Activated naive CD4-positive, alpha-beta T cell treated with anti-CD3 and anti-CD28 coated beads, Interleukin-2, amount 50 U/mL, for 72 hours (primary cell): Measurements from ENCODE around the gene KRT80. TPM values are rescaled to one million over a fixed set of nuclear protein-coding genes. Genes with fewer than 3 reads are reported as not detected.
"Not testable (repeated sequence)": the region's sequence is repeated elsewhere in the genome, so short reads cannot be mapped to it uniquely, and the experiment has no call there.

Experiments
- ATAC-seq, 2 donors: fragments of 150-1000 bp; cut with Tn5 transposase; 2 replicates each; pipeline ENCODE4 v1.10.0; 2021; ENCODE audit warnings: mild to moderate bottlenecking in 2 of 2, moderate library complexity in 2 of 2
- DNase-seq, 2 donors: peaks; one replicate each; pipeline ENCODE4 v3.0.0; 2021 to 2022; ENCODE audit warnings: low spot score in 2 of 2
- H3K27ac Mint-ChIP-seq, 2 donors: one replicate each; pipeline ENCODE4 v1.8.0; 2022; ENCODE audit warnings: mild to moderate bottlenecking in 2 of 2, mixed read lengths in 2 of 2
- H3K36me3 Mint-ChIP-seq, 2 donors: one replicate each; pipeline ENCODE4 v1.8.0; 2022; ENCODE audit warnings: mixed read lengths in 2 of 2
- H3K9me3 Mint-ChIP-seq, 2 donors: one replicate each; pipeline ENCODE4 v1.8.0; 2022; ENCODE audit warnings: mixed read lengths in 2 of 2
- total RNA-seq, 2 donors: library from RNA; stranded (reverse); gene quantifications; one replicate each; pipeline ENCODE4 v1.2.3, GENCODE V29; 2022

The KRT80 gene
- total RNA-seq, result not detected

DNA sequence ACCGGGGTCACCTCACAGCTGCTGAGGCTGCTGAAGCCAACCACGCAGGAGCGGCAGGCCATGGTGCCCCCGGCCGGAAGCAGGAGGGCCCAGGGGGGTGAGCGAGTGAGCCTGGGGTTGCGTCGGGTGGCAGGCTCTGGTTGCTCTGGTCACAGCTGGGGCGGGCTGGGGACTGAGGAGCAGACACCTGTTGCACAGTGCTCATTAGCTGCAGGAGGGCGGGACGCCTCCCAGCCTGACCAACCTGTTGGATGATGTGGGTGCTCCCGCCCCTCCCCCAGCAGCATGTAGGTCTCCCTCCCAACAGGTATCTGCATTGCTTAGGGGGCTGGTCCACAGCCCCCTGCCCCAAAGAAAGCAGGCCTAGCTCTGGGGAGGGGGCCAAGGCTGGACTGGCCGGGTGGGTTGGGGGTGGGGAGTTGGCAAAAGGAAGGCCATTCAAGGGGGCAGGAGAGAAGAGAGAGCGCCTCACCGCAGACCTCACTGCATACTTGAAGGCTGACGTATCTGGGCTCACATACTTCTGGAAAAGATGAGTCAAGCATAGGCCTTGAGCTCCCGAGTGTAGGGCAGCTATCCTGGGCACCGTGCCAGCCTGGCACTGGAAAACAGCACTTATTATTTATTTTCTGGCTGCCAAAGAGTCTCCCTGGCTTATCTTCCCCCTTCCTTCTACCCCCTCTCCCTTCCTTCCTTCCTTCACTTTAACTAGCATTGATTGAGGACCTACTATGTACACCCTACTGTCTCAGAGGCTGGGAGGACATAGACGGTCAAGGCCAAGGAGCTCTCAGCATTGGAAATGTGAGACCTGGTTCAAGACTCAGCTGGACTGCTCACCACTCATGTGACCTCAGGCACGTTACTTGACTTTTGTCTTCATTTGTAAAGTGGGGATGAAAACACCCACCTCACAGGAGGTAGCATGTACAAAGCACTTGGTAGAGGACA lies at the start of gene KRT80:
TSS of gene KRT80 (minus strand) at position 174 of the 951 bp plus-strand sequence. CDS start at position 62, 112 bp downstream.
- H3K9me3 Mint-ChIP-seq, result no peaks in the 10 kb centered on the region
- ATAC-seq (peak; percentile 64 to 73), DNase-seq (no peak)
- H3K27ac Mint-ChIP-seq, result peak within 1 kb of the TSS in 1 of 2 donors; percentile 69
- H3K36me3 Mint-ChIP-seq, result no peaks in the 10 kb centered on the region

DNA sequence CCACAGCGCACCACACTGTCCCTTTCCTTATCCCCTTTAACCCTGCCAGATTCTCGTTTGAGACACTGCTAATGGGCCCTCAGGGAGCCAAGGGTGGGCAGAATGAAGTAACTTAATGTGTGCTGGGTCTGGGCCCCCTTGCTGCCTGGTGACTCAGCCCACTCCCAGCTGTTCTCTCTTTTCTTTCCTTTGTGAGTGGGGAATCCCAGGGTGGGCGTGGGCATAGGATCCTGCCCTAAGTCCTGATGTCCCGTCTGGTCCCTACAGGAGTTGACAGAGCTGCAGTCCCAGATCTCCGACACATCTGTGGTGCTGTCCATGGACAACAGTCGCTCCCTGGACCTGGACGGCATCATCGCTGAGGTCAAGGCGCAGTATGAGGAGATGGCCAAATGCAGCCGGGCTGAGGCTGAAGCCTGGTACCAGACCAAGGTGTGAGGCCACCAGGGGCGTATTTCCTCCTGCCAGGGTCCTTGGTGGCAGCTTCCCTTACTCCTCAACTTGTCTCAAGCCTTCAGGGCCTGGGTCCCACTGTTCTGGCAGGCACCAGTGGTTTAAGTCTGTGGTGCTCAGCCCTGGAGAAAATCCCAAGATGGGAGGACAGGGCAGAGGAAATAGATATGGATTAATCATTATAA lies 49.5 kb upstream of the KRT80 start:
- Mint-ChIP-seq H3K27ac (no peak overlapping the region), H3K36me3 (peaks cover 0 to 9% of the 10 kb centered on the region in 2 donors), H3K9me3 (no peaks in the 10 kb centered on the region)
- ATAC-seq (no peak), DNase-seq (no peak)

GRCh38 chr12:52240247-52240646 lies 48.4 kb upstream of the KRT80 start:
- ATAC-seq, DNase-seq, H3K9me3 Mint-ChIP-seq, H3K36me3 Mint-ChIP-seq, H3K27ac Mint-ChIP-seq: not testable (repeated sequence)

- no peak for DNase-seq
These were observed 48.0 kb upstream of the KRT80 start for GRCh38 chr12:52239767-52240166.

DNA sequence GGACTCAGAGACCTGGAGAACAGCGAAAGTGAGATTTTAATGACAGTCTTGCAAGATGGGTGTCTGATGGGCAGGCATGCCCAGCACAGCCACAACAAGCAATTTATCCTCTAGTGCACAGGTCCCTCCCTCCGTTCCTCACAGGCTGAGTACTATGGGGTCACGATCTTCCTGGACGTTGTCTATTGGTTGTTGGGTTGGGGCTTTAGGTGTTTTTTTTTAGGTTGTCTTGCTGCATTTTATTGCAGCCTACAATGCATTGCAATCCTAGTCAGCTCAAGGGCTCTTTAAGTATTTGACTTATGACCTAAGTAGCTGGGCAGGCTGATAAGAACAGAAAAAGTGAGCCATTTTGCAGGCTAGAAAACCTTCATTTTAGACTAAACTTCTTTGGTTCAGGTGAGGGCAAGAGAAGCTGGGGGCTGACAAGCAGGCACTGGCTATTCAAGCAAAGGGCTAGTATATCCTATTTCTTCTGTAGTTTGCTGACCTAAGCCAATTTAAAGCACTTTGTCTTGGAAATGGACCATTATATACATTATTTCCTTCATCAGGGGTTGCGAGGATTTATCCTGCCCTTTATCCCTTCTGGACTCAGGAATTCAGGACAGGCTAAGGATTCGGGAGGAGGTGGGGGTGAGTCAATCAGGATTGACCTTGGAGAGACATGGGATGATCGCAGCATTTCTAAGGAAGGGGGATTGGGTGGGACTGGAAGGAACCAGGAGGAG lies 47.3 kb upstream of the KRT80 start:
- Mint-ChIP-seq H3K36me3 (peaks cover 0 to 6% of the 10 kb centered on the region in 2 donors), H3K27ac (peak overlapping the region in 1 of 2 donors; percentile 60), H3K9me3 (no peaks in the 10 kb centered on the region)
- ATAC-seq, result no peak
- DNase-seq, result no peak

More at GRCh38 chr12:52239767-52240166, 48.0 kb upstream of the KRT80 start:
- no peaks in the 10 kb centered on the region for H3K9me3 Mint-ChIP-seq
- H3K27ac Mint-ChIP-seq, result no peak overlapping the region
- no peak for ATAC-seq
- peaks cover 0 to 9% of the 10 kb centered on the region in 2 donors for H3K36me3 Mint-ChIP-seq

DNA sequence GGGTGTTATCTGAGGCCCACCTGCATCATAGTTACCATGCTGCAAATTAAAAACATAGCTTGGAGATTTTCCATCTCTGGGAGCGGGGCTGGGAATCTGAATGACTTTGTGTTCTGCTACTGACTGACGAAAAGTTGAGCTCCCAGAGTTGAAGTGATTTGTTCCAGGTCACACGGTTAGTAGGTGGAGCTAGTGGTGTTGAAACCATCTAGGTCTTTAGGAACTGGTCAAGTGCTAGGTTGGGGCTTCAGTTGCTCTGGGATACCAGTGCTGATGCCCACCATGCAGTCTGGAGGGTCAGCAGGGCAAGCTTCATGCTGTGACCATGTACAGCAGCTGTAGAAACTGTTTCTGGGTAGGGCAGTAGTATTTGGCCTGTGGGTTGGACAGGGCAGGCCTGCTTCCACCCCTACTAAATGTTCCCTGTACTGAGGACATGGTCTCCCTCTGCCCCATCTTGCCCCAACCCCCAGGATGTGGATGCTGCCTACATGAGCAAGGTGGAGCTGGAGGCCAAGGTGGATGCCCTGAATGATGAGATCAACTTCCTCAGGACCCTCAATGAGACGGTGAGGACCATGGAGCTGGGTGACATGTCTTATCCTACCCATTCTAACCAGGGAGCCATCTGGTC lies 46.5 kb upstream of the KRT80 start:
- Mint-ChIP-seq H3K9me3 (no peaks in the 10 kb centered on the region), H3K36me3 (no peaks in the 10 kb centered on the region), H3K27ac (peak overlapping the region in 1 of 2 donors; percentile 60)
- DNase-seq (no peak), ATAC-seq (no peak)

DNA sequence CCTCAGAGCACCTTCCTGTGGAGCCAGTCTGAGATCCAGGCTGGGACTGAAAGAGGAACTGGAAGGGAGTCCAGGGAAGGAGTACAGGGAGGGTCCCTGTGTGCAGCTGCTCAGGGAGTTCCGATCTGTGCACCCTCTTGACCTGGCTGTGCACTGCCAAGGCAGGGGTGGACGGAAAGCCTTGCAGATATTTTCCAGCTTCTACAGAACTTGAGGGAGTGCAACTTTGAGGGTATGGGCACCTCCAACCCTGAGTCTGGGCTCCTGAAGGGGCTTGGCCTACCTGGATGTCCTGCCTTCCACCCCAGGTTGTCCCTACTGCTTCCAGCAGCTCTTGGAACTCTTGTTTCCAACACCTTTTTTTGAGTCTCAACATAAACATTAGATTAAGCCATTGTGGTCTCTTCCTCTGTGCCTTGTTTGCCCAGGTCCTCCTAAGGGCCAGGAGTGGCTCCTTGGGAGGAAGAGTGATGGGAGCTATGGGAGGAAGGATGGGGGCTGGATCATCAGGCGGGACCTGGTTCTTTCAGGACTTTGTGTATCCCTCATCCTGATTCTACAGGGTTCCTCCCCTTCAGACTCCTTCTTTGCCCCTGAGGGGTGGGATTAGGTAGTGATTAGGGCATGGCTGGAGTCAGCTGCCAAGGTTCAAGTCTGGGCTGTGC lies 44.7 kb upstream of the KRT80 start:
- Mint-ChIP-seq H3K36me3 (no peaks in the 10 kb centered on the region), H3K9me3 (no peaks in the 10 kb centered on the region), H3K27ac (no peak overlapping the region)
- ATAC-seq (no peak), DNase-seq (no peak)

DNA sequence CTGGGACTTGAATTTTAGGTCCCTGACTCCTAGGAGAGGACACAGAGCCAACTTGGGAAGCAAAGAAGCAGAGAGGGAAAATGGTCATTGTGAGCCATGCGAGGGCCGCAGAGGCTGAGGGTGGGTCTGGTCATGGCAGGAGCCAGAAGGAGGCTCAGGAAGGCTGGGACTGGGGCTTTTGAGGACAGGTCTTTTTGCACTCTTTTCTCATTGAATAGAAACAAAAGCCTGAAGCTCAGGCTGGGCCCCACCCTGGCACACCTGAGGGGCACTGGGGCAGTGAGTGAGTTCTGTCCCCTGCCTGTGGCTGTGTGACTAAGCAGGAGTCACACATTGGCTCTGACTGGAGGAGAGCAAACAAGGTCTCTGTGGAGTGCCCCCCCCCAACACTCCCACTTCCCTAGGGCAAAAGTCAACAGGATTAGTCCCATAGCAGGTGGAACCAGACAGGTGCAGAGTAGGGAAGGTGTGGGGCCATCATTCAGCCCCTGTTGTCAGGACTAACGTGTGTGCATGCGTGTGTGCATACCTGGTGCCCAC lies 44.1 kb upstream of the KRT80 start:
- ATAC-seq (no peak), DNase-seq (no peak)
- Mint-ChIP-seq H3K36me3 (no peaks in the 10 kb centered on the region), H3K9me3 (no peaks in the 10 kb centered on the region), H3K27ac (peak overlapping the region in 1 of 2 donors; percentile 31)

GRCh38 chr12:52235001-52235764 lies 43.4 kb upstream of the KRT80 start:
- Mint-ChIP-seq H3K9me3 (no peaks in the 10 kb centered on the region), H3K36me3 (no peaks in the 10 kb centered on the region), H3K27ac (peak overlapping the region in 1 of 2 donors; percentile 31)
- no peak for ATAC-seq
- no peak for DNase-seq

GRCh38 chr12:52234223-52234810 lies 42.5 kb upstream of the KRT80 start:
- DNase-seq, result no peak
- Mint-ChIP-seq H3K9me3 (no peaks in the 10 kb centered on the region), H3K36me3 (no peaks in the 10 kb centered on the region), H3K27ac (no peak overlapping the region)
- ATAC-seq, result no peak

GRCh38 chr12:52233462-52234207 lies 41.8 kb upstream of the KRT80 start:
- ATAC-seq (no peak), DNase-seq (no peak)
- no peak overlapping the region for H3K27ac Mint-ChIP-seq
- no peaks in the 10 kb centered on the region for H3K36me3 Mint-ChIP-seq
- no peaks in the 10 kb centered on the region for H3K9me3 Mint-ChIP-seq

GRCh38 chr12:52232674-52233461 lies 41.1 kb upstream of the KRT80 start, which contains the start of gene KRT7:
TSS of gene KRT7 (plus strand) at chr12:52233243. CDS start at chr12:52233297, 54 bp downstream.
- no peaks in the 10 kb centered on the region for H3K9me3 Mint-ChIP-seq
- no peak for DNase-seq
- H3K36me3 Mint-ChIP-seq, result no peaks in the 10 kb centered on the region
- no peak within 1 kb of the TSS for H3K27ac Mint-ChIP-seq
- no peak for ATAC-seq

DNA sequence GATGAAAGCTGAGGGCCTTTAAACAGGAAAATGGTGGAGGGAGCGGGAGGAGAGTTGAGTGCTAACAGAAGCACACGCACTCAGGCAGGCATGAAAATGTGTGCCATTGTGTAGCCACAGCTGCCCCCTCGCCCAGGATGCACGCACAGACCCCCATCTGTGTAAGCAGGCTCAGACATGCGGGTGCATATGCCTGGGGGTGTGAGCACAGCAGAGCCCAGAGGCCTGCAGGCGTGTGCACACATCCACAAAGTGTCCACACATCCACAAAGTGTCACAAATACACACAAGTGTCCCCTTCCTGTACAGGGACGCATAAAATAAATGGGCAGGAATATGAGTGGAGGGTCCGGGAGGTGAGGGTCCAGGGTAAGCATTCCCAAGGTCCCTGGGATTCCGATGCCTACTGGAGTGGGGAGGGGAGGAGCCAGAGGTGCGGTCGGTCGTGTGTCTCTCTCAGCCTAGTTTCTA lies 40.4 kb upstream of the KRT80 start:
- DNase-seq, result no peak
- Mint-ChIP-seq H3K27ac (no peak overlapping the region), H3K9me3 (no peaks in the 10 kb centered on the region), H3K36me3 (no peaks in the 10 kb centered on the region)
- ATAC-seq, result no peak
